GM19438 (cell line): ENCODE data around the gene CLPX.
"Not testable (repeated sequence)": the region's sequence is repeated elsewhere in the genome, so short reads cannot be mapped to it uniquely, and the experiment has no call there.

Experiments
- ATAC-seq: cut with Tn5 transposase; IDR thresholded peaks from one replicate; pipeline ENCODE4 v1.9.1; 2021; ENCODE audit warnings: low read depth; ENCODE audit not compliant: unreplicated experiment

The CLPX gene

GRCh38 chr15:65106011-65106590 lies 79.0 kb downstream of the CLPX start:
- ATAC-seq: no peak

GRCh38 chr15:65105038-65105437 lies 80.1 kb downstream of the CLPX start:
- ATAC-seq: no peak

GRCh38 chr15:65102912-65103311 lies 82.2 kb downstream of the CLPX start:
- ATAC-seq: no peak

GRCh38 chr15:65101891-65102708 lies 83.0 kb downstream of the CLPX start:
- ATAC-seq: no peak

GRCh38 chr15:65101411-65101890 lies 83.7 kb downstream of the CLPX start:
- ATAC-seq: no peak

- ATAC-seq: no peak
Measured at GRCh38 chr15:65100442-65100841, 84.7 kb downstream of the CLPX start.

- not testable (repeated sequence) for ATAC-seq
Measured at GRCh38 chr15:65099801-65100200, 85.3 kb downstream of the CLPX start.

GRCh38 chr15:65099336-65099735 lies 85.8 kb downstream of the CLPX start:
- ATAC-seq: no peak
